NCI-H1092 (cell line): ENCODE measurements around the gene PHLPP1.
"Not testable (repeated sequence)": the region's sequence is repeated elsewhere in the genome, so short reads cannot be mapped to it uniquely, and the experiment has no call there.

Experiments used
- DNase-seq: peaks from one replicate; lab custom pipeline; 2025; lab: John Stamatoyannopoulos, UW

The PHLPP1 gene

GRCh38 chr18:62773691-62774090, 58.4 kb downstream of the PHLPP1 start:
- DNase-seq, result no peak

GRCh38 chr18:62776024-62776570, 60.8 kb downstream of the PHLPP1 start:
- DNase-seq, result no peak

GRCh38 chr18:62777814-62778213, 62.5 kb downstream of the PHLPP1 start:
- DNase-seq, result no peak

- DNase-seq, result no peak
Observed at GRCh38 chr18:62778976-62779869, 63.9 kb downstream of the PHLPP1 start.

GRCh38 chr18:62781262-62781661, 65.9 kb downstream of the PHLPP1 start:
- DNase-seq, result no peak

GRCh38 chr18:62781893-62782292, 66.6 kb downstream of the PHLPP1 start:
- peak; percentile 10 for DNase-seq

GRCh38 chr18:62784338-62784965, 69.1 kb downstream of the PHLPP1 start:
- no peak for DNase-seq

GRCh38 chr18:62784966-62785413, 69.6 kb downstream of the PHLPP1 start:
- DNase-seq, result no peak

- no peak for DNase-seq
Observed at GRCh38 chr18:62786689-62787088, 71.3 kb downstream of the PHLPP1 start.

GRCh38 chr18:62788111-62788510, 72.8 kb downstream of the PHLPP1 start:
- DNase-seq, result no peak

GRCh38 chr18:62788876-62789275, 73.5 kb downstream of the PHLPP1 start:
- peak; percentile 64 for DNase-seq

GRCh38 chr18:62790871-62791772, 75.8 kb downstream of the PHLPP1 start:
- DNase-seq, result no peak

- DNase-seq, result no peak
Observed at GRCh38 chr18:62792016-62792415, 76.7 kb downstream of the PHLPP1 start.

- DNase-seq, result no peak
Observed at GRCh38 chr18:62795813-62796212, 80.5 kb downstream of the PHLPP1 start.

GRCh38 chr18:62796216-62796621, 80.9 kb downstream of the PHLPP1 start:
- no peak for DNase-seq

- DNase-seq, result no peak
Observed at GRCh38 chr18:62797329-62797728, 82.0 kb downstream of the PHLPP1 start.

GRCh38 chr18:62799977-62800376, 84.6 kb downstream of the PHLPP1 start:
- no peak for DNase-seq

- no peak for DNase-seq
Observed at GRCh38 chr18:62802523-62802922, 87.2 kb downstream of the PHLPP1 start.

GRCh38 chr18:62807396-62807795, 92.1 kb downstream of the PHLPP1 start:
- DNase-seq, result no peak

- no peak for DNase-seq
Observed at GRCh38 chr18:62808123-62808522, 92.8 kb downstream of the PHLPP1 start.

- DNase-seq, result not testable (repeated sequence)
Observed at GRCh38 chr18:62809445-62809844, 94.1 kb downstream of the PHLPP1 start.

- DNase-seq, result no peak
Observed at GRCh38 chr18:62809900-62810299, 94.6 kb downstream of the PHLPP1 start.
